PC-9 (cell line): ENCODE results near the gene AIMP1.

Experiments used
- CTCF ChIP-seq: fragments of 200-600 bp; sonication (generic); conservative IDR thresholded peaks from 2 replicates; pipeline ENCODE4 v1.6.1; 2017; ENCODE audit warnings: mixed run types, antibody characterized with exemption, mild to moderate bottlenecking, moderate library complexity
- EZH2 ChIP-seq: fragments of 200-600 bp; sonication (generic); IDR thresholded peaks from 2 replicates; pipeline ENCODE4 v1.8.0; 2017; ENCODE audit warnings: antibody characterized with exemption, low read depth

GRCh38 chr4:106316773-106317409 is 541 bp downstream of the AIMP1 start:
- no peak for TF ChIP-seq EZH2
- TF ChIP-seq CTCF: no peak
